D721Med (cell line): Measurements from ENCODE around the gene SEMA6A.

Experiments used
- DNase-seq: peaks from one replicate; pipeline ENCODE4 v3.0.0; 2011; ENCODE audit warnings: low spot score; ENCODE audit not compliant: insufficient read length
- FAIRE-seq: peaks from 2 replicates; lab custom pipeline; 2011; peaks lifted over from hg19 to GRCh38; lab: Jason Lieb, UNC
- TF ChIP-seq, protein P1 (sequence below): IDR thresholded peaks from 2 replicates; pipeline ENCODE4 v1.5.1; 2012; ENCODE audit warnings: mild to moderate bottlenecking, control low read depth; ENCODE audit not compliant: insufficient read depth; ENCODE audit errors: missing control alignments

SEMA6A gene

DNA sequence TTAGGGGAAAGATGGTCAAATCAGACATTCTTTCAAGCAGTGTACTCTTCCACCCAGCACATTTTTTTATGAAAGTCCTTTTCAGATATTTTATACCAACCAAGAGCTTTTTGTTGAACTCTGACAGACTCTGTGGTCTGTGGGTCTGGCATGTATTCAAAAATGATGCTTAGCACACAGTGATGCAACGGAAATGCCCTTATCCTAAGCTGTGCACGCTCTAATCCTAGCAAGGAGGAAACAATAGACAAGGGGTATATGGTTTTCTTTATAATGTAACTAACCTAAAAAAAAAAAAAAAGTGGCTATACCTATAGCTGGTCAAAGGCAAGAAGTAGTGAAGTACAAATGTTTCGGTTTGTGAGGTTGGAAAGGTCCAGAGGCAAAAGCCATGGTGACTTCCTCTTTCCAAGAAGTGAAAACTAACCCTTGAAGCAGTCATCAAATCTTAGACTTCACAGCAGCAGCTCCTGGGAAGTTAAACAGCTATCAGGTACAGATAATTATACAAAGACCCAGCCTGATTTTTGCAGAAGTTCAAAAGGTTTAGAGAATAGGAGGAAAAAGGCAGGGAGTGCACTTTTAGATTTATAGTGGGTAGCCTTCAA is 82.5 kb downstream of the SEMA6A start:
- FAIRE-seq (no peak), DNase-seq (no peak)
- TF ChIP-seq, protein P1, sequence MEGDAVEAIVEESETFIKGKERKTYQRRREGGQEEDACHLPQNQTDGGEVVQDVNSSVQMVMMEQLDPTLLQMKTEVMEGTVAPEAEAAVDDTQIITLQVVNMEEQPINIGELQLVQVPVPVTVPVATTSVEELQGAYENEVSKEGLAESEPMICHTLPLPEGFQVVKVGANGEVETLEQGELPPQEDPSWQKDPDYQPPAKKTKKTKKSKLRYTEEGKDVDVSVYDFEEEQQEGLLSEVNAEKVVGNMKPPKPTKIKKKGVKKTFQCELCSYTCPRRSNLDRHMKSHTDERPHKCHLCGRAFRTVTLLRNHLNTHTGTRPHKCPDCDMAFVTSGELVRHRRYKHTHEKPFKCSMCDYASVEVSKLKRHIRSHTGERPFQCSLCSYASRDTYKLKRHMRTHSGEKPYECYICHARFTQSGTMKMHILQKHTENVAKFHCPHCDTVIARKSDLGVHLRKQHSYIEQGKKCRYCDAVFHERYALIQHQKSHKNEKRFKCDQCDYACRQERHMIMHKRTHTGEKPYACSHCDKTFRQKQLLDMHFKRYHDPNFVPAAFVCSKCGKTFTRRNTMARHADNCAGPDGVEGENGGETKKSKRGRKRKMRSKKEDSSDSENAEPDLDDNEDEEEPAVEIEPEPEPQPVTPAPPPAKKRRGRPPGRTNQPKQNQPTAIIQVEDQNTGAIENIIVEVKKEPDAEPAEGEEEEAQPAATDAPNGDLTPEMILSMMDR, result no peak

DNA sequence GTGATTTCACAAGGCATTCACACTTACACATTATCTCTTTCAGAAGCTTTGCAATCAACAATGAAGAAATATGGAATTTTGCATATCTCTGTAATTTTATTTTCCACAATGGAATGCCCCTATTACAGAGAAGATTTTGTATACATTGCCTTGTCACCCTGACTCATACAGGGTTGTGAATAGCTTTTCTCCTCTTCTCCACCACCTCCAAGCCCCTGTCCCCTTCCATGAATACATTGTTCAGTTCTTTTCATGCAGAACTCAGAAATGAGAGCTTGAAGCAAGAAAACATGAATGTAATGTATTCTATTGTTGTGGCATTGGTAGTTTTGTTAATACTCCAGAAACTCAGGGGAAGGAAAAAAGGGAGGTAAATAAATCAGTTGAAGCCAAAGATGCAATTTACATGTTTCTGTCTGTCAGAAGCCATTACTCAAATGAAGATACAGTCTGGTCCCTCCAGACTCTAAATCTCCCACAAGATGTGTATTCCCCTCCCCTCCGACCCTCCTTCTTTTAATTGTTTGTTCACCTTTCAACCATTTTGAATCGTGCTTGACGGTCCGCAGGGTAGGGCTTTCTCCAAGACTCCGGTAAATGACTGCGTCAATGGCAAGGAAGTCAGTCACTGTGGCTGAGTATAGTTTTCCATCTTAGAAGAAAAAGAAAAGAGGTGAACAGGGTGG is 86.1 kb downstream of the SEMA6A start:
- TF ChIP-seq, protein P1, result no peak
- FAIRE-seq (no peak), DNase-seq (no peak)

DNA sequence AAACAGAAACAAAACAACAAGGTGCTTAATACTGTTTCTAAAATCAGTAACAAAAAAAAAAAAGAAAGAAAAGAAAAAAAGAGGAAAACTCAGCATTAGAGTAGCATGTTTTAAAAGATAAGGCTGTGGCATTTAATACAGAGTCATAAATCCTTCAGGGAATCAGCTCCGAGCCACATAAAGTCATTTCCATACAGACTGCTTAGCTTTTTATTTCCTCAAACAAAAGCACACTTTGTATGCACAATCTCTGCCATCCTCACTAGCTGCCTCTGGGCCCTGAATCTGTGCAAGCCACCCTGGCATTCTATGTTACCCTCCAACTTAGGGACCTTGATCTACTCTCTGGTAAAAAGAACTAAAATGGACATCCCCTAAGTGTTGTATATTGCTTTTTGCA is 87.6 kb downstream of the SEMA6A start:
- no peak for DNase-seq
- TF ChIP-seq, protein P1, result no peak

DNA sequence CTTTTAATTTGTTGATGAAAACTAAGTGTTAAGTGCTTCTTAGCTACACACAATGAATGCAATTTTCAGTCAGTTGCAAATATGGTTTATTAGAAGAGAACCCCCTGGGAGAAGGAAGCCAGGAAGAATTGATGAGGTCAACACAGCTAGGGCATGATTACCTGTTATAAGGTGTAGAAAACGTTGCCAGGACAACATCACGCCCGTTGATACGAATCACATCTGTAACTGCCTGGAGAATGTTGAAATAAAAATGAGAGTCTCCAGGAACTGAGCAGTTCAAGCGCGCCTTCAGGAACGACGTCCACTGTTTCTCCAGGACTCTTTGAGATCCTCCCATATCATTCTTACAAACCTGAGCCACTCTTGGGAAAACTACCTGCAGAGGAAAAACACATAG is 88.0 kb downstream of the SEMA6A start:
- TF ChIP-seq, protein P1, result no peak
- FAIRE-seq (no peak), DNase-seq (no peak)

More for the DNA sequence above, 87.6 kb downstream of the SEMA6A start:
- FAIRE-seq, result no peak

DNA sequence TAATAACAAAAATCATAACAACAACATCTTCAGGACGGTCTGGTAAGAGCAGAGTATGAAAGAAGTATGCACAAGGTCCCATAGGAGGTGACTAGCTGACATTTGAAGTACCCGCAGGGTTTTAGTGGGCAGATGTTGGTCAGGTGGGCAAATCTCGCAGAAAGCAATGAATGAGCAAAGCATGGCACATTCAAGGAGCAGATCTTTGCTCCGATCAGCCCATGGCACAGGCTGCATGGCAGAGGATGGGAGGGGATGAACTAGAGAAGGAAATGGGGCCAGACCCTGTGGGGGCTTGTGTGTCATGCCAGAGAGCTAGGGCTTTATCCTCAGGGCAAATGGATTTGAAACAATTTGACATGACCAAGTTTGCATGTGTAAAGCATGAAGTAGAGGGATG is 90.0 kb downstream of the SEMA6A start:
- TF ChIP-seq, protein P1, result no peak
- DNase-seq (no peak), FAIRE-seq (no peak)

DNA sequence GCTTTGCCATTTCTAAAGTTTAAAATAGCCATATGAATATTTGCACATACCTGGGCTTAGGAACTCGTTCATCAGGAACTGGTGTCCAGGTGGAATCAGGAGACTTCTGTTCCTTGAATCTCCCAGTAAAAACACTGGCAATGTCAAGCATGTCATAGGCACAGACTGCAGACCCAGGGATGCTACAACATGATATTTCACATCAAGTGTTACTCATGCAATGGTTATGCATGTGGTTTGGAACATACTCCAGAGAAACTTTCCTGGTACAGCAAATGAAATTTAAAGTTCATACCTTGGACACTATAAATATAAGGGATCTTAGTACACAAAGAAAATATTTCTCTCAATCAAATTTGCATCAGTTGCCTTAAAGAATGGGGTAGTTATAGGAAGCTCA is 92.2 kb downstream of the SEMA6A start:
- DNase-seq (no peak), FAIRE-seq (no peak)
- TF ChIP-seq, protein P1, result no peak

DNA sequence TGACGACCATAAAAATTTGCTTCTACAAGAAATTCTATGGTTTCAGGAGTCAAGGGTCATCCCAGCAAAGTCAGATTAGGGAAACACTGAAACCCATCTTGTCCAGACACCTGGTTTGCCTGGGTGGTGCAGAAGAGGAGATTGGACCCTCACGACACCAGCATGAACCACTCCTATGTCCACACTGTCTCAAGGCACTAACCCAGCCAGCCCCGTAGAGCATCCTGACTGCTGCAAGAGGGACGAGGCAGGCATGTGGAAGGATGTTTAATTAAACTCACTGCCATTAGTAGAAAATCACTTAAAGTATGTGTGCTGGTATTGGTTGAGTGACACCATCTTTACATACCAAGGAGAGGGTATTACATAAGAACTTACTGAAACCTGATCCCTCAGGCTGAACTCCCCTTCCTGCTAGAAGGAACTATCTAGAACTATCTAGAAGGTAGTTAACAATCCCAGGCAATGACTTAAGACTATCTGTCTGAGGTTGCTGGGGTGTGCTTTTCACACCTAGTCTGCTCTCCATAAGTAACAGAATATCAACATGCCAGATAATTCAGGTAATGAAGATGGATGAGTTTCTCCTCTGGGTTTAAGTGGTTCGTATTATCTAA is 93.6 kb downstream of the SEMA6A start:
- TF ChIP-seq, protein P1, result no peak
- FAIRE-seq (no peak), DNase-seq (no peak)
